HepG2 (cell line): ENCODE measurements around the gene PODN. TPM values are rescaled to one million over a fixed set of nuclear protein-coding genes. Genes with fewer than 3 reads are reported as not detected.

Experiments
- ATAC-seq: fragments of 200-7000 bp; cut with Tn5 transposase; 3 replicates; pipeline ENCODE4 v1.9.1; 2020; ENCODE audit warnings: mild to moderate bottlenecking, moderate library complexity
- BruUV-seq: library from RNA; stranded (reverse); fragments of 400-500 nt; replicated peaks from 2 replicates; lab custom pipeline; 2021; lab: Mats Ljungman, UMichigan
- CTCF ChIA-PET: fragments of 300-600 bp; formaldehyde crosslinking; extraction: SDS; loops from one replicate; lab custom pipeline; 2021; ENCODE audit warnings: low total read pairs, inconsistent platforms, low intra/inter-chr PET ratio; lab: Yijun Ruan, JAX
- POLR2A ChIA-PET: fragments of 350-600 bp; sonication (Branson Sonifier 250); formaldehyde crosslinking; loops from one replicate; lab custom pipeline; 2020; ENCODE audit warnings: antibody characterized with exemption, inconsistent platforms; lab: Yijun Ruan, JAX
- DNase-seq: peaks from one replicate; pipeline ENCODE4 v3.0.0-alpha.2; 2015; ENCODE audit warnings: low spot score
- FAIRE-seq: peaks from 3 replicates; lab custom pipeline; 2011; peaks lifted over from hg19 to GRCh38; lab: Jason Lieb, UNC
- H2AFZ ChIP-seq: one replicate; pipeline ENCODE4 v1.6.1; 2011; ENCODE audit warnings: low read length, inconsistent platforms
- H3K27ac ChIP-seq: fragments of 300-600 bp; 3 replicates; pipeline ENCODE4 v1.8.0; 2011; ENCODE audit warnings: mixed run types, mild to moderate bottlenecking, mixed read lengths, low read length, inconsistent platforms; ENCODE audit not compliant: insufficient read depth; ENCODE audit errors: extremely low read length
- H3K27me3 ChIP-seq, 2 experiments: fragments of 200-600 bp in 1 of 2; 2 replicates in 1 of 2; 3 replicates in 1 of 2; pipeline versions ENCODE4 v1.6.0 to v1.8.0; 2011; ENCODE audit warnings: low read length in 2 of 2, mild to moderate bottlenecking in 2 of 2, moderate library complexity in 2 of 2, inconsistent platforms in 1 of 2; ENCODE audit not compliant: insufficient read depth in 2 of 2, control insufficient read depth in 1 of 2
- H3K36me3 ChIP-seq, 2 experiments: fragments of 200-600 bp in 1 of 2; replicated peaks in 1 of 2; 2 replicates in 1 of 2; 3 replicates in 1 of 2; pipeline versions ENCODE4 v1.5.1 to v1.8.0; 2011; ENCODE audit warnings: low read length in 2 of 2, inconsistent platforms in 1 of 2; ENCODE audit not compliant: insufficient read depth in 2 of 2, control insufficient read depth in 1 of 2
- H3K4me1 ChIP-seq: 2 replicates; pipeline ENCODE4 v1.5.1; 2012; ENCODE audit warnings: low read length, inconsistent platforms; ENCODE audit not compliant: insufficient read depth
- H3K4me2 ChIP-seq: 2 replicates; pipeline ENCODE4 v1.6.0; 2011; ENCODE audit warnings: low read depth, low read length, inconsistent platforms
- H3K4me3 ChIP-seq, 3 experiments: fragments of 200-600 bp in 1 of 3; sonication (generic), shearing (Covaris generic) in 1 of 3; replicated peaks in 1 of 3; 2 replicates each; pipeline ENCODE4 v1.5.1; 2011 to 2016; ENCODE audit warnings: low read length in 3 of 3, inconsistent platforms in 2 of 3, low read depth in 2 of 3, mild to moderate bottlenecking in 2 of 3, control low read depth in 1 of 3, mixed read lengths in 1 of 3; ENCODE audit not compliant: insufficient read depth in 1 of 3
- H3K79me2 ChIP-seq: one replicate; pipeline ENCODE4 v1.6.1; 2011; ENCODE audit warnings: low read length, inconsistent platforms; ENCODE audit not compliant: insufficient read depth
- H3K9ac ChIP-seq: 2 replicates; pipeline ENCODE4 v1.6.0; 2011; ENCODE audit warnings: mild to moderate bottlenecking, low read depth, low read length, inconsistent platforms; ENCODE audit not compliant: insufficient read depth
- H3K9me3 ChIP-seq: 2 replicates; pipeline ENCODE4 v1.5.1; 2012; ENCODE audit warnings: mild to moderate bottlenecking, low read length
- H4K20me1 ChIP-seq: 2 replicates; pipeline ENCODE4 v1.6.0; 2011; ENCODE audit warnings: inconsistent platforms, mild to moderate bottlenecking, low read length, moderate library complexity; ENCODE audit not compliant: insufficient read depth
- AKAP8 ChIP-seq: sonication (generic); formaldehyde crosslinking; IDR thresholded peaks from 2 replicates; pipeline ENCODE4 v1.5.1; 2020; ENCODE audit warnings: mild to moderate bottlenecking, missing genetic modification reagents
- EED ChIP-seq: sonication (generic); formaldehyde crosslinking; IDR thresholded peaks from 2 replicates; pipeline ENCODE4 v1.5.0; 2020; ENCODE audit warnings: mild to moderate bottlenecking, missing genetic modification reagents
- GTF3A ChIP-seq: sonication (generic); formaldehyde crosslinking; conservative IDR thresholded peaks from 2 replicates; pipeline ENCODE4 v1.4.0; 2020; ENCODE audit warnings: mild to moderate bottlenecking, missing genetic modification reagents
- HHEX ChIP-seq: IDR thresholded peaks from 2 replicates; pipeline ENCODE4 v1.6.1; 2016; ENCODE audit warnings: control low read depth
- HMGA1 ChIP-seq: sonication (generic); formaldehyde crosslinking; conservative IDR thresholded peaks from 2 replicates; pipeline ENCODE4 v1.4.0; 2020; ENCODE audit warnings: missing genetic modification reagents
- HNRNPH1 ChIP-seq: fragments of 200-400 bp; formaldehyde crosslinking; optimal IDR thresholded peaks from 2 replicates; pipeline ENCODE3; 2017; ENCODE audit warnings: mild to moderate bottlenecking, low read depth, low read length
- KLF11 ChIP-seq: IDR thresholded peaks from 2 replicates; pipeline ENCODE4 v1.6.1; 2016; ENCODE audit warnings: missing compliant biosample characterization
- NFATC3 ChIP-seq: sonication (generic); formaldehyde crosslinking; IDR thresholded peaks from 2 replicates; pipeline ENCODE4 v1.5.1; 2020; ENCODE audit warnings: mild to moderate bottlenecking, missing genetic modification reagents
- NONO ChIP-seq, 2 experiments: fragments of 450-650 bp in 1 of 2; sonication (generic) in 1 of 2; formaldehyde crosslinking in 1 of 2; IDR thresholded peaks in 1 of 2; conservative IDR thresholded peaks in 1 of 2; 2 replicates each; pipeline versions ENCODE4 v1.6.1 to v1.8.0; 2017 to 2022; ENCODE audit warnings: mild to moderate bottlenecking in 1 of 2, missing genetic modification reagents in 1 of 2, moderate library complexity in 1 of 2
- TP53 ChIP-seq: sonication (generic); formaldehyde crosslinking; conservative IDR thresholded peaks from 2 replicates; pipeline ENCODE4 v1.4.0; 2020; ENCODE audit warnings: missing genetic modification reagents
- ZNF549 ChIP-seq: sonication (generic); formaldehyde crosslinking; IDR thresholded peaks from 2 replicates; pipeline ENCODE4 v1.5.0; 2020; ENCODE audit warnings: missing genetic modification reagents
- WGBS: methylation state at CpG from one replicate; pipeline ENCODE4 v1.1.6; 2017; ENCODE audit warnings: low lambda C conversion rate; 5-methylcytosine and 5-hydroxymethylcytosine counted together
- in situ Hi-C: cut with HindIII; loops from 2 replicates; pipeline ENCODE4 v1.10.0; 2017; ENCODE audit warnings: low pct_unique_long_range_greater_than_20kb; ENCODE audit not compliant: extremely low pct_ligation_motif_present
- intact Hi-C: fragments of 100-400 bp; cut with micrococcal nuclease; formaldehyde crosslinking; loops from one replicate; pipeline ENCODE4 v1.10.0; 2022; ENCODE audit not compliant: unreplicated experiment
- polyA plus RNA-seq, 8 experiments: library from polyadenylated mRNA; depleted of rRNA in 3 of 8; stranded (reverse) in 7 of 8; unstranded in 1 of 8; fragments of >200 nt; fragmentation: Illumina TruSeq in 4 of 8; extraction: Trizol in 4 of 8; gene quantifications; 2 replicates each; pipeline versions ENCODE4 v1.2.1 to v1.2.3, GENCODE V29; 2011 to 2016; ENCODE audit warnings: low read depth in 4 of 8, missing spikeins in 1 of 8, mixed read lengths in 1 of 8; ENCODE audit not compliant: insufficient read depth in 1 of 8
- total RNA-seq, 5 experiments: library from RNA; depleted of rRNA; stranded (reverse); fragments of >200 nt; fragmentation: Illumina TruSeq; extraction: Trizol; gene quantifications; 2 replicates each; pipeline ENCODE4 v1.2.3, GENCODE V29; 2016; ENCODE audit warnings: low read depth in 1 of 5
- TF ChIP-seq, protein P1 (sequence below): fragments of 450-650 bp; IDR thresholded peaks from 2 replicates; pipeline ENCODE4 v1.6.1; 2017; ENCODE audit warnings: mild to moderate bottlenecking
- TF ChIP-seq, protein P2 (sequence below): IDR thresholded peaks from 2 replicates; pipeline ENCODE4 v1.6.1; 2016; ENCODE audit warnings: mild to moderate bottlenecking, missing biosample characterization, missing genetic modification reagents
- TF ChIP-seq, protein P3 (sequence below): sonication (generic); formaldehyde crosslinking; IDR thresholded peaks from 2 replicates; pipeline ENCODE4 v1.4.0; 2020; ENCODE audit warnings: mild to moderate bottlenecking, missing genetic modification reagents

PODN gene
- total and polyA plus RNA-seq, 2 of the 13 experiments (the other 11 are each of a cell fraction or from before 2014, with no cell fraction given) = 0.13 TPM; not detected in 1

DNA sequence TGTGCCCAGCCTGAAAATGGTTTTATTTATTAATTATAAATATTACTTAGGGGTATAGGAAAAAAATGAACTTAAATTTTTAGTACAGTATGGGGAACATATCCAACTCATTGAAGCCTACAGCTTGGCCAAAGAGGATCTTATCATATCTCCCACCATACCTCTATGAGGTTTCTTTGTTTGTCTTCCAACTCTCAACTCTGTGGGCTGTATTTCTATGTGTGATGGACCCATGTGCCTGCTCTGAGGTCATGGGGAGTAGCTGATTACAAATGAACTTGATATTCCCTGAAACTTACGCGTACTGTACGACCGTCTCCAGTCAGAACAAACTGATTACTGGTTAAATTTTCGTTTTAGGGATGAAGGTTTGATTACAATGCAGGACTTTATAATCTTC, 41.4 kb upstream of the PODN start:
- CTCF ChIA-PET = no interaction called here
- ATAC-seq (no peak), DNase-seq (no peak), FAIRE-seq (no peak)
- Histone ChIP-seq H4K20me1 (0 out of 2 replicates have a peak, but pooled peaks cover 2% of the 10 kb centered on the region), H3K9me3 (no peaks in the 10 kb centered on the region), H3K4me1 (peaks cover 26% of the 10 kb centered on the region), H3K9ac (no peak overlapping the region), H3K4me3 (no peak overlapping the region), H3K36me3 (no peaks in the 10 kb centered on the region; a peak in 1 of 5 replicates), H3K79me2 (peaks cover 36% of the 10 kb centered on the region), H3K27ac (no peak overlapping the region), H3K4me2 (no peak overlapping the region), H3K27me3 (no peaks in the 10 kb centered on the region), H2AFZ (no peak overlapping the region)
- in situ Hi-C loops = no loop called here
- POLR2A ChIA-PET = no interaction called here
- 95% methylated on average over 5 of the region's 5 CpGs for WGBS
- no TSS peak for BruUV-seq
- intact Hi-C loops = no loop called here
- TF ChIP-seq HHEX (no peak), ZNF549 (CRISPR knock-in tag) (no peak), HNRNPH1 (no peak), KLF11 (CRISPR knock-in tag) (no peak), NONO (IDR thresholded peaks at IDR 0.05) (no peak), NONO (CRISPR knock-in tag; conservative IDR thresholded peaks at IDR 0.05) (no peak), TP53 (CRISPR knock-in tag) (no peak), GTF3A (CRISPR knock-in tag) (no peak), EED (no peak), AKAP8 (CRISPR knock-in tag) (no peak), HMGA1 (CRISPR knock-in tag) (no peak), NFATC3 (CRISPR knock-in tag) (no peak)
- TF ChIP-seq, protein P1, sequence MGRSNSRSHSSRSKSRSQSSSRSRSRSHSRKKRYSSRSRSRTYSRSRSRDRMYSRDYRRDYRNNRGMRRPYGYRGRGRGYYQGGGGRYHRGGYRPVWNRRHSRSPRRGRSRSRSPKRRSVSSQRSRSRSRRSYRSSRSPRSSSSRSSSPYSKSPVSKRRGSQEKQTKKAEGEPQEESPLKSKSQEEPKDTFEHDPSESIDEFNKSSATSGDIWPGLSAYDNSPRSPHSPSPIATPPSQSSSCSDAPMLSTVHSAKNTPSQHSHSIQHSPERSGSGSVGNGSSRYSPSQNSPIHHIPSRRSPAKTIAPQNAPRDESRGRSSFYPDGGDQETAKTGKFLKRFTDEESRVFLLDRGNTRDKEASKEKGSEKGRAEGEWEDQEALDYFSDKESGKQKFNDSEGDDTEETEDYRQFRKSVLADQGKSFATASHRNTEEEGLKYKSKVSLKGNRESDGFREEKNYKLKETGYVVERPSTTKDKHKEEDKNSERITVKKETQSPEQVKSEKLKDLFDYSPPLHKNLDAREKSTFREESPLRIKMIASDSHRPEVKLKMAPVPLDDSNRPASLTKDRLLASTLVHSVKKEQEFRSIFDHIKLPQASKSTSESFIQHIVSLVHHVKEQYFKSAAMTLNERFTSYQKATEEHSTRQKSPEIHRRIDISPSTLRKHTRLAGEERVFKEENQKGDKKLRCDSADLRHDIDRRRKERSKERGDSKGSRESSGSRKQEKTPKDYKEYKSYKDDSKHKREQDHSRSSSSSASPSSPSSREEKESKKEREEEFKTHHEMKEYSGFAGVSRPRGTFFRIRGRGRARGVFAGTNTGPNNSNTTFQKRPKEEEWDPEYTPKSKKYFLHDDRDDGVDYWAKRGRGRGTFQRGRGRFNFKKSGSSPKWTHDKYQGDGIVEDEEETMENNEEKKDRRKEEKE = no peak
- TF ChIP-seq, protein P2, sequence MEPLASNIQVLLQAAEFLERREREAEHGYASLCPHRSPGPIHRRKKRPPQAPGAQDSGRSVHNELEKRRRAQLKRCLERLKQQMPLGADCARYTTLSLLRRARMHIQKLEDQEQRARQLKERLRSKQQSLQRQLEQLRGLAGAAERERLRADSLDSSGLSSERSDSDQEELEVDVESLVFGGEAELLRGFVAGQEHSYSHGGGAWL (CRISPR knock-in tag) = no peak
- TF ChIP-seq, protein P3, sequence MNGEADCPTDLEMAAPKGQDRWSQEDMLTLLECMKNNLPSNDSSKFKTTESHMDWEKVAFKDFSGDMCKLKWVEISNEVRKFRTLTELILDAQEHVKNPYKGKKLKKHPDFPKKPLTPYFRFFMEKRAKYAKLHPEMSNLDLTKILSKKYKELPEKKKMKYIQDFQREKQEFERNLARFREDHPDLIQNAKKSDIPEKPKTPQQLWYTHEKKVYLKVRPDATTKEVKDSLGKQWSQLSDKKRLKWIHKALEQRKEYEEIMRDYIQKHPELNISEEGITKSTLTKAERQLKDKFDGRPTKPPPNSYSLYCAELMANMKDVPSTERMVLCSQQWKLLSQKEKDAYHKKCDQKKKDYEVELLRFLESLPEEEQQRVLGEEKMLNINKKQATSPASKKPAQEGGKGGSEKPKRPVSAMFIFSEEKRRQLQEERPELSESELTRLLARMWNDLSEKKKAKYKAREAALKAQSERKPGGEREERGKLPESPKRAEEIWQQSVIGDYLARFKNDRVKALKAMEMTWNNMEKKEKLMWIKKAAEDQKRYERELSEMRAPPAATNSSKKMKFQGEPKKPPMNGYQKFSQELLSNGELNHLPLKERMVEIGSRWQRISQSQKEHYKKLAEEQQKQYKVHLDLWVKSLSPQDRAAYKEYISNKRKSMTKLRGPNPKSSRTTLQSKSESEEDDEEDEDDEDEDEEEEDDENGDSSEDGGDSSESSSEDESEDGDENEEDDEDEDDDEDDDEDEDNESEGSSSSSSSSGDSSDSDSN (CRISPR knock-in tag) = no peak
